ENCODE data around the gene CYP26B1. TPM values are rescaled to one million over a fixed set of nuclear protein-coding genes. Genes with fewer than 3 reads are reported as not detected.

CYP26B1 gene
- total and polyA plus RNA-seq, 5 donors from 2014 or later, result not detected

- Histone ChIP-seq H3K4me1 (ENCODE audit: control insufficient read depth, insufficient read depth, low read length, poor library complexity, severe bottlenecking) (no peaks in the 10 kb centered on the region), H3K27me3 (ENCODE audit: control insufficient read depth, insufficient read depth, low read length) (no peaks in the 10 kb centered on the region), H3K36me3 (ENCODE audit: control insufficient read depth, insufficient read depth, low read length) (no peaks in the 10 kb centered on the region), H3K9me3 (ENCODE audit: control insufficient read depth in 2 of 2, low read length in 2 of 2) (no peaks in the 10 kb centered on the region), H3K27ac (ENCODE audit: insufficient read depth, low read length, poor library complexity, severe bottlenecking) (no peak overlapping the region), H3K4me3 (ENCODE audit: low read depth, low read length) (no peak overlapping the region)
- Mint-ChIP-seq H3K36me3 (no peaks in the 10 kb centered on the region), H3K27ac (no peak overlapping the region), H3K4me1 (no peaks in the 10 kb centered on the region), H3K4me3 (no peak overlapping the region), H3K9me3 (peaks cover 0 to 5% (median 1%) of the 10 kb centered on the region in 7 donors), H3K27me3 (no peaks in the 10 kb centered on the region)
- DNase-seq, result no peak
- ATAC-seq (ENCODE audit: low read depth in 2 of 2), result no peak
Measured at GRCh38 chr2:72085513-72085912, 62.1 kb downstream of the CYP26B1 start.

GRCh38 chr2:72085036-72085435, 62.6 kb downstream of the CYP26B1 start:
- Mint-ChIP-seq H3K27me3 (no peaks in the 10 kb centered on the region), H3K36me3 (no peaks in the 10 kb centered on the region), H3K4me1 (no peaks in the 10 kb centered on the region), H3K4me3 (no peak overlapping the region), H3K9me3 (peaks cover 0 to 5% (median 1%) of the 10 kb centered on the region in 7 donors), H3K27ac (no peak overlapping the region)
- ATAC-seq (ENCODE audit: low read depth in 2 of 2), result no peak
- Histone ChIP-seq H3K4me1 (ENCODE audit: control insufficient read depth, insufficient read depth, low read length, poor library complexity, severe bottlenecking) (no peaks in the 10 kb centered on the region), H3K27me3 (ENCODE audit: control insufficient read depth, insufficient read depth, low read length) (no peaks in the 10 kb centered on the region), H3K4me3 (ENCODE audit: low read depth, low read length) (no peak overlapping the region), H3K27ac (ENCODE audit: insufficient read depth, low read length, poor library complexity, severe bottlenecking) (no peak overlapping the region), H3K36me3 (ENCODE audit: control insufficient read depth, insufficient read depth, low read length) (no peaks in the 10 kb centered on the region), H3K9me3 (ENCODE audit: control insufficient read depth in 2 of 2, low read length in 2 of 2) (no peaks in the 10 kb centered on the region)
- DNase-seq, result no peak

GRCh38 chr2:72084584-72084976, 63.1 kb downstream of the CYP26B1 start:
- Histone ChIP-seq H3K27me3 (ENCODE audit: control insufficient read depth, insufficient read depth, low read length) (no peaks in the 10 kb centered on the region), H3K27ac (ENCODE audit: insufficient read depth, low read length, poor library complexity, severe bottlenecking) (no peak overlapping the region), H3K36me3 (ENCODE audit: control insufficient read depth, insufficient read depth, low read length) (no peaks in the 10 kb centered on the region), H3K4me1 (ENCODE audit: control insufficient read depth, insufficient read depth, low read length, poor library complexity, severe bottlenecking) (no peaks in the 10 kb centered on the region), H3K9me3 (ENCODE audit: control insufficient read depth in 2 of 2, low read length in 2 of 2) (no peaks in the 10 kb centered on the region), H3K4me3 (ENCODE audit: low read depth, low read length) (no peak overlapping the region)
- Mint-ChIP-seq H3K4me1 (no peaks in the 10 kb centered on the region), H3K36me3 (no peaks in the 10 kb centered on the region), H3K27me3 (no peaks in the 10 kb centered on the region), H3K27ac (no peak overlapping the region), H3K9me3 (peaks cover 0 to 5% (median 0%) of the 10 kb centered on the region in 7 donors), H3K4me3 (no peak overlapping the region)
- ATAC-seq (ENCODE audit: low read depth in 2 of 2) (no peak), DNase-seq (no peak)

GRCh38 chr2:72083751-72084583, 63.7 kb downstream of the CYP26B1 start:
- no peaks in the 10 kb centered on the region for H3K4me1 Mint-ChIP-seq
- H3K36me3 Mint-ChIP-seq, result no peaks in the 10 kb centered on the region
- no peaks in the 10 kb centered on the region for H3K27me3 Mint-ChIP-seq
- H3K27ac ChIP-seq (ENCODE audit: insufficient read depth, low read length, poor library complexity, severe bottlenecking), result no peak overlapping the region
- peaks cover 0 to 5% (median 0%) of the 10 kb centered on the region in 7 donors for H3K9me3 Mint-ChIP-seq
- H3K27me3 ChIP-seq (ENCODE audit: control insufficient read depth, insufficient read depth, low read length), result no peaks in the 10 kb centered on the region
- no peak for ATAC-seq (ENCODE audit: low read depth in 2 of 2)
- no peaks in the 10 kb centered on the region for H3K36me3 ChIP-seq (ENCODE audit: control insufficient read depth, insufficient read depth, low read length)
- H3K4me3 Mint-ChIP-seq, result no peak overlapping the region
- no peak overlapping the region for H3K4me3 ChIP-seq (ENCODE audit: low read depth, low read length)
- DNase-seq, result no peak
- H3K9me3 ChIP-seq (ENCODE audit: control insufficient read depth in 2 of 2, low read length in 2 of 2), result no peaks in the 10 kb centered on the region
- no peaks in the 10 kb centered on the region for H3K4me1 ChIP-seq (ENCODE audit: control insufficient read depth, insufficient read depth, low read length, poor library complexity, severe bottlenecking)
- H3K27ac Mint-ChIP-seq, result no peak overlapping the region

GRCh38 chr2:72082887-72083286, 64.8 kb downstream of the CYP26B1 start:
- no peaks in the 10 kb centered on the region for H3K4me1 ChIP-seq (ENCODE audit: control insufficient read depth, insufficient read depth, low read length, poor library complexity, severe bottlenecking)
- H3K4me3 ChIP-seq (ENCODE audit: low read depth, low read length), result no peak overlapping the region
- DNase-seq (no peak), ATAC-seq (ENCODE audit: low read depth in 2 of 2) (no peak)
- Mint-ChIP-seq H3K9me3 (peaks cover 0 to 3% (median 0%) of the 10 kb centered on the region in 7 donors), H3K4me1 (no peaks in the 10 kb centered on the region), H3K27me3 (no peaks in the 10 kb centered on the region), H3K4me3 (no peak overlapping the region), H3K36me3 (no peaks in the 10 kb centered on the region), H3K27ac (no peak overlapping the region)
- H3K36me3 ChIP-seq (ENCODE audit: control insufficient read depth, insufficient read depth, low read length), result no peaks in the 10 kb centered on the region
- H3K27me3 ChIP-seq (ENCODE audit: control insufficient read depth, insufficient read depth, low read length), result no peaks in the 10 kb centered on the region
- H3K27ac ChIP-seq (ENCODE audit: insufficient read depth, low read length, poor library complexity, severe bottlenecking), result no peak overlapping the region
- H3K9me3 ChIP-seq (ENCODE audit: control insufficient read depth in 2 of 2, low read length in 2 of 2), result no peaks in the 10 kb centered on the region

- Histone ChIP-seq H3K27me3 (ENCODE audit: control insufficient read depth, insufficient read depth, low read length) (no peaks in the 10 kb centered on the region), H3K4me1 (ENCODE audit: control insufficient read depth, insufficient read depth, low read length, poor library complexity, severe bottlenecking) (no peaks in the 10 kb centered on the region), H3K27ac (ENCODE audit: insufficient read depth, low read length, poor library complexity, severe bottlenecking) (no peak overlapping the region), H3K36me3 (ENCODE audit: control insufficient read depth, insufficient read depth, low read length) (no peaks in the 10 kb centered on the region), H3K4me3 (ENCODE audit: low read depth, low read length) (no peak overlapping the region), H3K9me3 (ENCODE audit: control insufficient read depth in 2 of 2, low read length in 2 of 2) (no peaks in the 10 kb centered on the region)
- no peaks in the 10 kb centered on the region for H3K27me3 Mint-ChIP-seq
- H3K27ac Mint-ChIP-seq, result no peak overlapping the region
- H3K4me3 Mint-ChIP-seq, result no peak overlapping the region
- H3K36me3 Mint-ChIP-seq, result no peaks in the 10 kb centered on the region
- H3K9me3 Mint-ChIP-seq, result peaks cover 0 to 3% (median 0%) of the 10 kb centered on the region in 7 donors
- ATAC-seq (ENCODE audit: low read depth in 2 of 2) (no peak), DNase-seq (no peak)
- no peaks in the 10 kb centered on the region for H3K4me1 Mint-ChIP-seq
Measured at GRCh38 chr2:72082021-72082601, 65.6 kb downstream of the CYP26B1 start.

GRCh38 chr2:72081451-72081850, 66.2 kb downstream of the CYP26B1 start:
- no peak overlapping the region for H3K27ac ChIP-seq (ENCODE audit: insufficient read depth, low read length, poor library complexity, severe bottlenecking)
- no peak for DNase-seq
- no peaks in the 10 kb centered on the region for H3K4me1 Mint-ChIP-seq
- H3K36me3 ChIP-seq (ENCODE audit: control insufficient read depth, insufficient read depth, low read length), result no peaks in the 10 kb centered on the region
- no peak overlapping the region for H3K4me3 Mint-ChIP-seq
- no peaks in the 10 kb centered on the region for H3K9me3 ChIP-seq (ENCODE audit: control insufficient read depth in 2 of 2, low read length in 2 of 2)
- H3K4me1 ChIP-seq (ENCODE audit: control insufficient read depth, insufficient read depth, low read length, poor library complexity, severe bottlenecking), result no peaks in the 10 kb centered on the region
- no peaks in the 10 kb centered on the region for H3K27me3 ChIP-seq (ENCODE audit: control insufficient read depth, insufficient read depth, low read length)
- no peak overlapping the region for H3K27ac Mint-ChIP-seq
- H3K27me3 Mint-ChIP-seq, result no peaks in the 10 kb centered on the region
- no peak for ATAC-seq (ENCODE audit: low read depth in 2 of 2)
- no peak overlapping the region for H3K4me3 ChIP-seq (ENCODE audit: low read depth, low read length)
- H3K9me3 Mint-ChIP-seq, result peaks cover 0 to 3% (median 0%) of the 10 kb centered on the region in 7 donors
- H3K36me3 Mint-ChIP-seq, result no peaks in the 10 kb centered on the region

Data from CD4-positive, CD25-positive, alpha-beta regulatory T cell (primary cell).